A549 (cell line): ENCODE data around the gene RNGTT. TPM values are rescaled to one million over a fixed set of nuclear protein-coding genes. Genes with fewer than 3 reads are reported as not detected.

Experiments
- ATAC-seq, 2 experiments: fragments of 200-7000 bp in 1 of 2; fragments of >200 bp in 1 of 2; cut with Nextera tagmentation in 1 of 2; cut with Tn5 transposase in 1 of 2; 3 replicates each; pipeline versions ENCODE4 v1.8.0 to v1.9.1; 2018 to 2020; ENCODE audit warnings: mild to moderate bottlenecking in 1 of 2, moderate library complexity in 1 of 2
- CTCF ChIA-PET: fragments of 300-600 bp; sonication (Branson Sonifier 250); formaldehyde crosslinking; extraction: SDS; loops from one replicate; lab custom pipeline; 2021; ENCODE audit warnings: antibody characterized with exemption, inconsistent platforms; lab: Yijun Ruan, JAX
- POLR2A ChIA-PET: fragments of 350-600 bp; formaldehyde crosslinking; extraction: SDS; loops from one replicate; lab custom pipeline; 2021; ENCODE audit warnings: antibody characterized with exemption, inconsistent platforms; lab: Yijun Ruan, JAX
- DNase-seq, 2 experiments: peaks; one replicate each; pipeline versions ENCODE4 v3.0.0 to v3.0.0-alpha.2; 2011 to 2016; ENCODE audit warnings: low read depth in 1 of 2, low spot score in 1 of 2
- FAIRE-seq: peaks from 2 replicates; lab custom pipeline; 2011; peaks lifted over from hg19 to GRCh38; lab: Jason Lieb, UNC
- H3K27ac ChIP-seq, 2 experiments: fragments of >200 bp; sonication (Bioruptor Twin); formaldehyde crosslinking; 3 replicates each; pipeline ENCODE4 v1.5.1; 2016 to 2017
- H3K4me1 ChIP-seq: fragments of >200 bp; sonication (Bioruptor Twin); formaldehyde crosslinking; 3 replicates; pipeline ENCODE4 v1.6.1; 2016
- H3K4me2 ChIP-seq: fragments of >200 bp; sonication (Bioruptor Twin); formaldehyde crosslinking; 3 replicates; pipeline ENCODE4 v1.6.1; 2016
- H3K4me3 ChIP-seq: fragments of >200 bp; sonication (Bioruptor Twin); formaldehyde crosslinking; 3 replicates; pipeline ENCODE4 v1.5.1; 2016
- H3K9me3 ChIP-seq: fragments of >200 bp; sonication (Bioruptor Twin); formaldehyde crosslinking; 3 replicates; pipeline ENCODE4 v1.6.1; 2016
- BHLHE40 ChIP-seq: IDR thresholded peaks from 2 replicates; pipeline ENCODE4 v1.6.1; 2012; ENCODE audit warnings: low read depth, low read length, inconsistent platforms
- CEBPB ChIP-seq, 2 experiments: fragments of >200 bp in 1 of 2; sonication (Bioruptor Twin) in 1 of 2; formaldehyde crosslinking in 1 of 2; IDR thresholded peaks; 2 replicates each; pipeline ENCODE4 v1.6.1; 2012 to 2016
- EHF ChIP-seq: fragments of 250-450 bp; sonication (Bioruptor Pico); IDR thresholded peaks from 2 replicates; pipeline ENCODE4 v1.5.0; 2020; ENCODE audit warnings: mild to moderate bottlenecking
- EHMT2 ChIP-seq: fragments of 200-600 bp; sonication (generic); IDR thresholded peaks from 2 replicates; pipeline ENCODE4 v1.6.1; 2016; ENCODE audit warnings: antibody characterized with exemption, low read depth, mild to moderate bottlenecking, moderate library complexity
- ESRRA ChIP-seq: fragments of 150-350 bp; IDR thresholded peaks from 2 replicates; pipeline ENCODE4 v1.6.1; 2014; ENCODE audit warnings: mild to moderate bottlenecking, low read length, borderline replicate concordance
- FOSL2 ChIP-seq, 2 experiments: fragments of 450-650 bp in 1 of 2; fragments of >200 bp in 1 of 2; sonication (Bioruptor Twin) in 1 of 2; formaldehyde crosslinking; IDR thresholded peaks; 2 replicates each; pipeline versions ENCODE4 v1.5.0 to v1.6.1; 2016 to 2020; ENCODE audit warnings: mild to moderate bottlenecking in 1 of 2, moderate library complexity in 1 of 2
- GATA3 ChIP-seq: IDR thresholded peaks from 2 replicates; pipeline ENCODE4 v1.6.1; 2012; ENCODE audit warnings: borderline replicate concordance
- HDAC2 ChIP-seq: fragments of 200-600 bp; sonication (generic); IDR thresholded peaks from 2 replicates; pipeline ENCODE4 v1.6.1; 2016
- HOXB5 ChIP-seq: fragments of 250-450 bp; sonication (Bioruptor Pico); IDR thresholded peaks from 2 replicates; pipeline ENCODE4 v1.5.0; 2020; ENCODE audit warnings: mild to moderate bottlenecking, moderate library complexity
- MAZ ChIP-seq: fragments of 150-350 bp; IDR thresholded peaks from 2 replicates; pipeline ENCODE4 v1.6.1; 2014; ENCODE audit warnings: antibody characterized with exemption, low read depth, low read length, borderline replicate concordance
- PHF8 ChIP-seq: fragments of 200-600 bp; sonication (generic); IDR thresholded peaks from 2 replicates; pipeline ENCODE4 v1.6.1; 2016; ENCODE audit warnings: low read depth, mild to moderate bottlenecking, antibody characterized with exemption, moderate library complexity, borderline replicate concordance
- POLR2A ChIP-seq: IDR thresholded peaks from 2 replicates; pipeline ENCODE4 v1.6.1; 2012; ENCODE audit warnings: mild to moderate bottlenecking, low read length
- RCOR1 ChIP-seq: fragments of 150-350 bp; IDR thresholded peaks from 2 replicates; pipeline ENCODE4 v1.6.1; 2014; ENCODE audit warnings: antibody characterized with exemption, low read length, low read depth
- REST ChIP-seq: fragments of 200-600 bp; sonication (generic); IDR thresholded peaks from 2 replicates; pipeline ENCODE4 v1.6.1; 2016; ENCODE audit warnings: antibody characterized with exemption, mild to moderate bottlenecking, moderate library complexity
- RFX5 ChIP-seq: fragments of 450-650 bp; IDR thresholded peaks from 2 replicates; pipeline ENCODE4 v1.7.1; 2014; ENCODE audit warnings: antibody characterized with exemption, mild to moderate bottlenecking, moderate library complexity
- TP53 ChIP-seq: fragments of 250-450 bp; sonication (Bioruptor Pico); IDR thresholded peaks from 2 replicates; pipeline ENCODE4 v1.5.0; 2021; ENCODE audit warnings: mild to moderate bottlenecking, moderate library complexity
- USF2 ChIP-seq: fragments of 450-650 bp; IDR thresholded peaks from 2 replicates; pipeline ENCODE4 v1.6.1; 2014; ENCODE audit warnings: antibody characterized with exemption
- ZC3H11A ChIP-seq: fragments of 450-650 bp; IDR thresholded peaks from 2 replicates; pipeline ENCODE4 v1.6.1; 2014; ENCODE audit warnings: antibody characterized with exemption, mild to moderate bottlenecking
- ZNF302 ChIP-seq: fragments of 250-450 bp; sonication (Bioruptor Pico); IDR thresholded peaks from 2 replicates; pipeline ENCODE4 v1.9.0; 2021; ENCODE audit warnings: inconsistent platforms, mild to moderate bottlenecking, moderate library complexity
- WGBS: methylation state at CpG from one replicate; pipeline ENCODE4 v1.1.6; 2017; ENCODE audit errors: missing lambda C conversion rate; 5-methylcytosine and 5-hydroxymethylcytosine counted together
- polyA plus RNA-seq, 4 experiments: library from polyadenylated mRNA; depleted of rRNA in 3 of 4; stranded (reverse); fragments of >200 nt; fragmentation: RNase III in 1 of 4; extraction: RNeasy Plus Mini Kit Qiagen cat#74134 plus additional on column Dnase treatment in 1 of 4; gene quantifications; 2 replicates in 3 of 4; 3 replicates in 1 of 4; pipeline ENCODE4 v1.2.3, GENCODE V29; 2011 to 2017
- TF ChIP-seq, protein P1 (sequence below): fragments of 250-450 bp; sonication (Bioruptor Pico); IDR thresholded peaks from 2 replicates; pipeline ENCODE4 v1.5.0; 2020; ENCODE audit warnings: low read depth, mild to moderate bottlenecking, moderate library complexity
- TF ChIP-seq, protein P2 (sequence below): IDR thresholded peaks from 2 replicates; pipeline ENCODE4 v1.6.1; 2012

Gene RNGTT
- polyA plus RNA-seq, 2 of the 4 experiments (the other 2 are of a cell fraction), result 11.6 to 15.0 TPM

- Histone ChIP-seq H3K4me1 (no peaks in the 10 kb centered on the region), H3K27ac (no peak overlapping the region), H3K4me3 (no peak overlapping the region), H3K4me2 (no peak overlapping the region), H3K9me3 (no peaks in the 10 kb centered on the region)
- no peak for ATAC-seq
- TF ChIP-seq ZNF302 (CRISPR knock-in tag) (no peak), BHLHE40 (no peak), EHMT2 (no peak), ZC3H11A (no peak), GATA3 (no peak), HDAC2 (no peak), RCOR1 (no peak), ESRRA (no peak), RFX5 (no peak), HOXB5 (CRISPR knock-in tag) (no peak), FOSL2 (IDR thresholded peaks at IDR 0.05) (no peak), FOSL2 (CRISPR knock-in tag; IDR thresholded peaks at IDR 0.05) (no peak), USF2 (no peak), TP53 (CRISPR knock-in tag) (no peak), REST (no peak), POLR2A (no peak)
- TF ChIP-seq, protein P1, sequence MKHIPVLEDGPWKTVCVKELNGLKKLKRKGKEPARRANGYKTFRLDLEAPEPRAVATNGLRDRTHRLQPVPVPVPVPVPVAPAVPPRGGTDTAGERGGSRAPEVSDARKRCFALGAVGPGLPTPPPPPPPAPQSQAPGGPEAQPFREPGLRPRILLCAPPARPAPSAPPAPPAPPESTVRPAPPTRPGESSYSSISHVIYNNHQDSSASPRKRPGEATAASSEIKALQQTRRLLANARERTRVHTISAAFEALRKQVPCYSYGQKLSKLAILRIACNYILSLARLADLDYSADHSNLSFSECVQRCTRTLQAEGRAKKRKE (CRISPR knock-in tag), result no peak
- TF ChIP-seq, protein P2, sequence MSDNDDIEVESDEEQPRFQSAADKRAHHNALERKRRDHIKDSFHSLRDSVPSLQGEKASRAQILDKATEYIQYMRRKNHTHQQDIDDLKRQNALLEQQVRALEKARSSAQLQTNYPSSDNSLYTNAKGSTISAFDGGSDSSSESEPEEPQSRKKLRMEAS, result no peak
- FAIRE-seq, result no peak
- CTCF ChIA-PET, result no interaction called here
- POLR2A ChIA-PET, result no interaction called here
- WGBS, result 86% methylated on average over 1 of the region's 1 CpG
- no peak for DNase-seq
Observed at GRCh38 chr6:88650979-88651378, 312.4 kb downstream of the RNGTT start.

DNA sequence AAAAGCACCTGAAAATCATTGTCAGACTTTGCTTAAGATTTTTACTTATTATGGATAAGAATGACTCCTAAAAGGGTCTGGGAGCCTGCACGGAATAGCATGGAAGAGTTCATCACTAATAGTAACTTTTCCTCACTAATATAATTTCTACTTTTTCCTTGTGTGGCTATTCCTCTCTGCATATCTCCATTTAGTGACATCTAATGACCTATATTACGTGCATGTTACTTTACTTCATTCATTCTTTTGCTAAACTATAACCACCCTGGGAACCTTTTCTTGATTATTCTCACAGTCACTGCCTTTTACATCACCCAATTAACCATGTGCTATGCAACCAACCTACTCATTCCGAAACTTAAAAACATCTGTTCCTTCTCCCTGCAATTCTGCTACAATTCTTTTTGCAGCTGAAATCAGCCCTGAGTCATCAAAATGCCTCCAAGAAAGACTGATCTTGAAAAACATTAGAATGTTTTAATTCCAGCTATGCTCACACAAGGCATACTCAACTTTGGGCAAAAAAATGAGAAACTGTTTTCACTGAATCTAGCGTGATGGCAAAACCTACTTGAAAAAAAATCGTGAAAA, 313.3 kb downstream of the RNGTT start:
- no peak for ATAC-seq
- DNase-seq, result no peak
- WGBS, result 81% methylated on average over 5 of the region's 5 CpGs
- POLR2A ChIA-PET, result no interaction called here
- Histone ChIP-seq H3K4me2 (no peak overlapping the region), H3K27ac (no peak overlapping the region), H3K4me3 (no peak overlapping the region)
- FAIRE-seq, result no peak
- TF ChIP-seq PHF8 (no peak), RFX5 (no peak), CEBPB (IDR thresholded peaks at IDR 0.05) (no peak), EHF (CRISPR knock-in tag) (no peak), MAZ (no peak)
- TF ChIP-seq, all 56 proteins: peak for 0
- Histone ChIP-seq H3K9me3 (no peaks in the 10 kb centered on the region), H3K4me1 (no peaks in the 10 kb centered on the region)
- CTCF ChIA-PET, result no interaction called here
